Body of pancreas (tissue), 4 donors: ENCODE data around the gene NEIL3.

ENCODE experiments used
- CTCF ChIP-seq, 7 experiments: fragments of 450-650 bp in 4 of 7; fragments of 200-600 bp in 3 of 7; sonication (generic) in 3 of 7; IDR thresholded peaks; one replicate each; pipeline ENCODE4 v1.5.1; 2016 to 2019; ENCODE audit warnings: antibody characterized with exemption in 7 of 7
- POLR2A ChIP-seq, 3 donors: fragments of 450-650 bp; IDR thresholded peaks; one replicate each; pipeline ENCODE4 v1.6.1; 2016; ENCODE audit warnings: antibody characterized with exemption in 3 of 3, mild to moderate bottlenecking in 2 of 3

GRCh38 chr4:177408023-177408422, 98.3 kb downstream of the NEIL3 start:
- no peak for TF ChIP-seq POLR2A (IDR thresholded peaks at IDR 0.05)
- TF ChIP-seq CTCF (IDR thresholded peaks at IDR 0.05), result no peak
